GM23248 (cell line): ENCODE measurements around the gene MTHFD1L.

Experiments
- EZH2 ChIP-seq: fragments of 200-600 bp; sonication (generic); IDR thresholded peaks from 2 replicates; pipeline ENCODE4 v1.6.1; 2018; ENCODE audit warnings: antibody characterized with exemption, mild to moderate bottlenecking; ENCODE audit not compliant: insufficient read depth, poor library complexity, severe bottlenecking
- EZH2phosphoT487 ChIP-seq: fragments of 200-600 bp; sonication (generic); IDR thresholded peaks from 2 replicates; pipeline ENCODE4 v1.6.1; 2018; ENCODE audit warnings: antibody characterized with exemption, moderate library complexity, mild to moderate bottlenecking, low read depth; ENCODE audit not compliant: insufficient read depth

GRCh38 chr6:150874179-150874578, 8.7 kb downstream of the MTHFD1L start:
- TF ChIP-seq EZH2, result no peak
- TF ChIP-seq EZH2phosphoT487, result no peak
